ENCODE results near the gene DLGAP1. TPM values are rescaled to one million over a fixed set of nuclear protein-coding genes. Genes with fewer than 3 reads are reported as not detected.

Gene DLGAP1
- total RNA-seq, 1 donor from 2014 or later = 57.1 TPM

GRCh38 chr18:3541549-3542386, 913.3 kb downstream of the DLGAP1 start:
- DNase-seq (ENCODE audit: low spot score in 2 of 2) (no peak), FAIRE-seq (no peak)

GRCh38 chr18:3540805-3541548, 914.1 kb downstream of the DLGAP1 start:
- no peak for FAIRE-seq
- DNase-seq (ENCODE audit: low spot score in 2 of 2) = no peak

- DNase-seq (ENCODE audit: low spot score in 2 of 2) (no peak), FAIRE-seq (no peak)
Measured at GRCh38 chr18:3538954-3539617, 916.0 kb downstream of the DLGAP1 start.

- DNase-seq (ENCODE audit: low spot score in 2 of 2) = peak in 1 of 2 donors; percentile 12
- no peak for FAIRE-seq
Measured at GRCh38 chr18:3538456-3538855, 916.7 kb downstream of the DLGAP1 start.

GRCh38 chr18:3530807-3531206, 924.3 kb downstream of the DLGAP1 start:
- DNase-seq (ENCODE audit: low spot score in 2 of 2) (no peak), FAIRE-seq (no peak)

GRCh38 chr18:3529601-3530000, 925.5 kb downstream of the DLGAP1 start:
- FAIRE-seq (no peak), DNase-seq (ENCODE audit: low spot score in 2 of 2) (no peak)

GRCh38 chr18:3529077-3529476, 926.0 kb downstream of the DLGAP1 start:
- FAIRE-seq (no peak), DNase-seq (ENCODE audit: low spot score in 2 of 2) (no peak)

- FAIRE-seq (no peak), DNase-seq (ENCODE audit: low spot score in 2 of 2) (no peak)
Measured at GRCh38 chr18:3528231-3528630, 926.9 kb downstream of the DLGAP1 start.

GRCh38 chr18:3526421-3527354, 928.4 kb downstream of the DLGAP1 start:
- no peak for DNase-seq (ENCODE audit: low spot score in 2 of 2)
- no peak for FAIRE-seq

- DNase-seq (ENCODE audit: low spot score in 2 of 2) (peak in 1 of 2 donors; percentile 29), FAIRE-seq (no peak)
Measured at GRCh38 chr18:3525870-3526420, 929.2 kb downstream of the DLGAP1 start.

GRCh38 chr18:3524706-3525105, 930.4 kb downstream of the DLGAP1 start:
- DNase-seq (ENCODE audit: low spot score in 2 of 2) = no peak
- peak; percentile 50 for FAIRE-seq

- FAIRE-seq (no peak), DNase-seq (ENCODE audit: low spot score in 2 of 2) (no peak)
Measured at GRCh38 chr18:3520230-3521085, 934.6 kb downstream of the DLGAP1 start.

GRCh38 chr18:3514312-3515216, 940.5 kb downstream of the DLGAP1 start:
- FAIRE-seq (no peak), DNase-seq (ENCODE audit: low spot score in 2 of 2) (no peak)

GRCh38 chr18:3513481-3513880, 941.6 kb downstream of the DLGAP1 start:
- DNase-seq (ENCODE audit: low spot score in 2 of 2) (no peak), FAIRE-seq (no peak)

- no peak for FAIRE-seq
- DNase-seq (ENCODE audit: low spot score in 2 of 2) = no peak
Measured at GRCh38 chr18:3511980-3512379, 943.1 kb downstream of the DLGAP1 start.

- FAIRE-seq = no peak
- DNase-seq (ENCODE audit: low spot score in 2 of 2) = no peak
Measured at GRCh38 chr18:3510896-3511295, 944.2 kb downstream of the DLGAP1 start.

- no peak for FAIRE-seq
- DNase-seq (ENCODE audit: low spot score in 2 of 2) = no peak
Measured at GRCh38 chr18:3510024-3510423, 945.1 kb downstream of the DLGAP1 start.
